Measurements from ENCODE around the gene REEP6.
"Not testable (repeated sequence)": the region's sequence is repeated elsewhere in the genome, so short reads cannot be mapped to it uniquely, and the experiment has no call there.

The REEP6 gene

DNA sequence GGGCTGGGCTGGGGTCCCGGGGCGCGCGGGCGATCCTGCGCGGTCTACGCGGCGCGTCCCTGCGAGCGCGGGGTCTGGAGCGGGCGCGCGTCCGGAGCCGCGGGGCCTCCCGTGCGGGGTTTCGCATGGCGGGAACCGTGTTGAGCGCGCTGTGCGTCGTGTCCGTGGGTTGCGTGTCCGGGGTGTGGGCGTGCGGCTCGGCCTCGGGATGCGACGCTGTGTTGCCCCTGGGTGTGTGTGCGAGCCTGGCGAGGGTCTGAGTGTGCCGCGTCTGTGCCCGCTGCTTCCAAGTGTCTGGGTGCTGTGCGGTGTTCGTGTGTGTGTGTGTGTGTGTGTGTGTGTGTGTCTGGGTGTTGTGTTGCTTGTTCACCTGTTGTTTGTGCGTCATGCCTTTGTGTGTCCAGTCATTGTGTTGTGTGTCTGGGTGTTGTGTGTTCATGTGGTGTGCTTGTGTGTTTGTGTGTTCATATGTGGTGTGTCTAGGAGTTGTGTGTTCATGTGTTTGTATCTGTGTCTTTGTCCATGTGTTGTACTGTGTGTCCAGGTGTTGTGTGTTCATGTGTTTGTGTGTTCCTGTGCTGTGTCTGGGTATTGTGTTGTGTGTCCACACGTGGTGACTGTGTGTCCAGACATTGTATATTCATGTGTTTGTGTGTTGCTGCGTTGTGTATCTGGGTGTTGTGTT is 33.4 kb downstream of the REEP6 start:
- ATAC-seq (no peak), DNase-seq (no peak)
- Mint-ChIP-seq H3K4me3 (no peak overlapping the region), H3K27ac (no peak overlapping the region), H3K27me3 (peaks cover 33% of the 10 kb centered on the region), H3K4me1 (peaks cover 4% of the 10 kb centered on the region), H3K36me3 (ENCODE audit: low read depth) (no peaks in the 10 kb centered on the region), H3K9me3 (no peaks in the 10 kb centered on the region)

- H3K4me1 Mint-ChIP-seq: peaks cover 4% of the 10 kb centered on the region
- no peak for DNase-seq
- H3K36me3 Mint-ChIP-seq (ENCODE audit: low read depth): no peaks in the 10 kb centered on the region
- no peak overlapping the region for H3K4me3 Mint-ChIP-seq
- peaks cover 33% of the 10 kb centered on the region for H3K27me3 Mint-ChIP-seq
- H3K9me3 Mint-ChIP-seq: no peaks in the 10 kb centered on the region
- no peak overlapping the region for H3K27ac Mint-ChIP-seq
- ATAC-seq: no peak
Measured at GRCh38 chr19:1524972-1525325, 34.0 kb downstream of the REEP6 start.

- Mint-ChIP-seq H3K4me1 (peaks cover 4% of the 10 kb centered on the region), H3K4me3 (no peak overlapping the region), H3K9me3 (no peaks in the 10 kb centered on the region), H3K36me3 (ENCODE audit: low read depth) (no peaks in the 10 kb centered on the region), H3K27ac (no peak overlapping the region), H3K27me3 (peaks cover 33% of the 10 kb centered on the region)
- ATAC-seq (no peak), DNase-seq (no peak)
Measured at GRCh38 chr19:1525343-1525742, 34.4 kb downstream of the REEP6 start.

- ATAC-seq (no peak), DNase-seq (no peak)
- H3K4me3 Mint-ChIP-seq: no peak overlapping the region
- H3K9me3 Mint-ChIP-seq: no peaks in the 10 kb centered on the region
- no peaks in the 10 kb centered on the region for H3K36me3 Mint-ChIP-seq (ENCODE audit: low read depth)
- H3K27ac Mint-ChIP-seq: no peak overlapping the region
- peaks cover 4% of the 10 kb centered on the region for H3K4me1 Mint-ChIP-seq
- H3K27me3 Mint-ChIP-seq: peaks cover 35% of the 10 kb centered on the region
Measured at GRCh38 chr19:1526066-1526778, 35.2 kb downstream of the REEP6 start.

GRCh38 chr19:1526979-1527649 is 36.1 kb downstream of the REEP6 start:
- peaks cover 4% of the 10 kb centered on the region for H3K4me1 Mint-ChIP-seq
- no peak for ATAC-seq
- H3K36me3 Mint-ChIP-seq (ENCODE audit: low read depth): no peaks in the 10 kb centered on the region
- peaks cover 37% of the 10 kb centered on the region for H3K27me3 Mint-ChIP-seq
- H3K9me3 Mint-ChIP-seq: no peaks in the 10 kb centered on the region
- no peak overlapping the region for H3K4me3 Mint-ChIP-seq
- no peak overlapping the region for H3K27ac Mint-ChIP-seq
- no peak for DNase-seq

DNA sequence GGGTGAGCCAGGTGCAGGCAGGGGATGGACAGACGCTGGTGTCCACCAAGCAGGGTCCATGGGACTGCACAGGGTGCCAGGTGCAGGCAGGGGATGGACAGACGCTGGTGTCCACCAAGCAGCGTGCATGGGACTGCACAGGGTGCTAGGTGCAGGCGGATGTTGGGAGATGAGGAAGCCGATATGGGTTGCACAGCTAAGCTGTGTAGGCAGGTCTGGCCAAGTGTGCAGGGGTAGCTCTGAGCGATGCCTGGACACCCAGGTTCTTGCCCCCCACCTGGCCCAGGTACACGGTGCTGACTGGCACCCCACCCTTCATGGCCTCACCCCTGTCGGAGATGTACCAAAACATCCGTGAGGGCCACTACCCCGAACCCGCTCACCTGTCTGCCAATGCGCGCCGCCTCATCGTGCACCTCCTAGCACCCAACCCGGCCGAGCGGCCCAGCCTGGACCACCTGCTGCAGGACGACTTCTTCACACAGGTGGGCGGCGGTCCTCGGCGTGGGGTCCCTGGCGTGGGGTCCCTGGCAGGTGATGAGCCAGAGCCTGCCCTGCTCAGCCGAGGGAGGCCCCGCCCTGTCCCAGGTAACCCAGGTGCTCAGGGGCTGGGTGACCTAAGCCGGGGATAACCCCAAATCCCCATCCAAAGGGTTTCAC is 36.8 kb downstream of the REEP6 start:
- DNase-seq (no peak), ATAC-seq (no peak)
- Mint-ChIP-seq H3K9me3 (no peaks in the 10 kb centered on the region), H3K36me3 (ENCODE audit: low read depth) (no peaks in the 10 kb centered on the region), H3K4me1 (peaks cover 4% of the 10 kb centered on the region), H3K27me3 (peaks cover 37% of the 10 kb centered on the region), H3K4me3 (no peak overlapping the region), H3K27ac (no peak overlapping the region)

DNA sequence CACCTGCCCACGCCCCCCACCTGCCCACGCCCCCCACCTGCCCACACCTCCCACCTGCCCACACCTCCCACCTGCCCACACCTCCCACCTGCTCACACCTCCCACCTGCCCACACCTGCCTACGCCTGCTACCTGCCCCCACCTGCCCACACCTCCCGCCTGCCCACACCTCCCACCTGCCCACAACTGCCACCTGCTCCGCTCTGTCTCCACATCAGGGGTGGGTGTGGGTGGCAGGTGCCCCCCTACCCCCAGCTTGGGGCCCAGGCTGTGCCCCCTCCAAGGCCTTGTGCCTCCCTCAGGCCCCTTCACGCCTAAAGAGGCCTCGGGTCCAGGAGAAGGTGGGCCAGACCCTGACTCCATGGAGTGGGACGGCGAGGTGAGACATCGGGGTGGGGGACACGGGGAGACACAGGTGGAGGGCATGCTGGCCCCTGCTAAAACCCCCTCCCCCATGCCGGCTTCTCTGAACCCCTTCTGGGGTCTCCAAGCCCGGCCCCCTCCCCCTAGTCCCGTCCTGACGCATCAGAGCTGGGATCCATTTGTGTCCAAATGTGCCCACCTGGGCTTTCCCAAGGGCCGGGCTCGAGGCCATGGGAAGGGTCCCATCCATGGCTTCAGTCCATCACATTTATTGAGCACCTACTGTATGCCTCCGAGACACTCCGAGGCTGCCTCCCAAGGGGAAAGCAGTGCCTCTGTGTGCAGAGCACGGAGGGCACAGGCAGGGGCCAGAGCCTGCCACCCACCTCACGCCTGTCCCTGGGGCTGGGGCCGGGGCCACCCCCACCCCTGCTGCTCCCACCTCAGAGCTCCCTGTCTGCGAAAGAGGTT is 37.8 kb downstream of the REEP6 start:
- Mint-ChIP-seq H3K27ac (no peak overlapping the region), H3K9me3 (no peaks in the 10 kb centered on the region), H3K4me1 (peaks cover 4% of the 10 kb centered on the region), H3K36me3 (ENCODE audit: low read depth) (no peaks in the 10 kb centered on the region), H3K27me3 (peaks cover 34% of the 10 kb centered on the region), H3K4me3 (no peak overlapping the region)
- DNase-seq (no peak), ATAC-seq (no peak)

DNA sequence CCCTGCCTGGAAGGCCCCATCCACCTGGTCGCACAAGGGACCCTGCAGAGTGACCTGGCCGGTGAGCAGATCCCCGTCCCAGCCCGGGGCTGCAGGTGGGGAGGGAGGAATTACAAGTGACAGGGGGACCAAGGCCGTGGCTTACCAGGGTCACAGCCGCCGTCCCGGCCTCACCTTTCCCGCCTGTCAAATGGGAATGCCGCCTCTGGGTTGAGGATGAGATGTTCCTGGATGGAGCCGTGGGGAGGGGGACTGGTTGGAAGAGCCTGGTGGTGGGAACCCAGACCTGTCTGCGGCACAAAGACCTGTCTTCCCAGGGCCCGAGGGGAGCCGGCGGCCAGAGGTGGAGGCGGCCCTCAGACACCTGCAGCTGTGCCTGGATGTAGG is 38.4 kb downstream of the REEP6 start:
- Mint-ChIP-seq H3K27ac (no peak overlapping the region), H3K4me3 (no peak overlapping the region), H3K4me1 (peaks cover 3% of the 10 kb centered on the region), H3K9me3 (no peaks in the 10 kb centered on the region), H3K27me3 (peaks cover 32% of the 10 kb centered on the region), H3K36me3 (ENCODE audit: low read depth) (no peaks in the 10 kb centered on the region)
- ATAC-seq (no peak), DNase-seq (no peak)

GRCh38 chr19:1530856-1531255 is 39.9 kb downstream of the REEP6 start:
- not testable (repeated sequence) for H3K4me1 Mint-ChIP-seq

GRCh38 chr19:1531587-1531986 is 40.6 kb downstream of the REEP6 start:
- Mint-ChIP-seq H3K36me3 (ENCODE audit: low read depth) (no peaks in the 10 kb centered on the region), H3K27ac (no peak overlapping the region), H3K4me3 (no peak overlapping the region), H3K4me1 (no peaks in the 10 kb centered on the region), H3K9me3 (no peaks in the 10 kb centered on the region), H3K27me3 (peaks cover 26% of the 10 kb centered on the region)
- no peak for DNase-seq
- no peak for ATAC-seq

More at GRCh38 chr19:1530856-1531255, 39.9 kb downstream of the REEP6 start:
- not testable (repeated sequence) for H3K36me3 Mint-ChIP-seq (ENCODE audit: low read depth); ATAC-seq; H3K9me3 Mint-ChIP-seq; H3K27ac Mint-ChIP-seq; H3K4me3 Mint-ChIP-seq; DNase-seq
- peaks cover 32% of the 10 kb centered on the region for H3K27me3 Mint-ChIP-seq

- Mint-ChIP-seq H3K4me1 (no peaks in the 10 kb centered on the region), H3K36me3 (ENCODE audit: low read depth) (no peaks in the 10 kb centered on the region), H3K4me3 (no peak overlapping the region), H3K27ac (no peak overlapping the region), H3K9me3 (no peaks in the 10 kb centered on the region), H3K27me3 (peaks cover 25% of the 10 kb centered on the region)
- no peak for ATAC-seq
- DNase-seq: no peak
Measured at GRCh38 chr19:1532003-1532402, 41.0 kb downstream of the REEP6 start.

DNA sequence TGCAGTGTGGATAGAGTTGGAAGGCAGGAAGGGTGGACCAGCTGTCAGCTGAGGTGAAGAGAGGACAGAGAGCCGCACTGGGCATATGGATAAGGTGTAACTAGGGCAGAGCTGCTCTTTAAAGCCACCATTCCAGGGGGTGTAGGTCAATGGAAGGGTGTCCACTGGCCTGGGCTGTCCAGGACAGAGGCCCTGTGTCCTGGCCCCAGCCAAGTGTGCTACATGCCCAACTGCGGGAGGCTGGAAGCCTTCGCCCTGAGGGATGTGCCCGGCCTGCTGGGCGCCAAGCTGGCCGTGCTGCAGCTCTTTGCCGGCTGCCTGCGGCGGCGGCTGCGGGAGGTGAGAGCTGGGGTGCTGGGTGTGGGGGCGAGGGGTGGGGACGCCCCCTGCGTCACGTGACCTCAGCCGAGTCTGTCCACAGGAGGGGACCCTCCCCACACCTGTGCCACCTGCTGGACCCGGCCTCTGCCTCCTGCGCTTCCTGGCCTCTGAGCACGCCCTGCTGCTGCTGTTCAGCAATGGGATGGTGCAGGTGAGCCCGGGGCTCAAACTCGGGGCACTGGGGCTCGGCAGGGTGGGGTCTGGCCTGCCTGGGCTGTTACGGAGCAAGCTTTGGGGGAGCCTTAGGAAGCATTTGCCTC is 42.6 kb downstream of the REEP6 start:
- ATAC-seq (no peak), DNase-seq (no peak)
- no peaks in the 10 kb centered on the region for H3K36me3 Mint-ChIP-seq (ENCODE audit: low read depth)
- H3K27ac Mint-ChIP-seq: no peak overlapping the region
- H3K4me3 Mint-ChIP-seq: no peak overlapping the region
- H3K4me1 Mint-ChIP-seq: no peaks in the 10 kb centered on the region
- no peaks in the 10 kb centered on the region for H3K9me3 Mint-ChIP-seq
- H3K27me3 Mint-ChIP-seq: peaks cover 23% of the 10 kb centered on the region

DNA sequence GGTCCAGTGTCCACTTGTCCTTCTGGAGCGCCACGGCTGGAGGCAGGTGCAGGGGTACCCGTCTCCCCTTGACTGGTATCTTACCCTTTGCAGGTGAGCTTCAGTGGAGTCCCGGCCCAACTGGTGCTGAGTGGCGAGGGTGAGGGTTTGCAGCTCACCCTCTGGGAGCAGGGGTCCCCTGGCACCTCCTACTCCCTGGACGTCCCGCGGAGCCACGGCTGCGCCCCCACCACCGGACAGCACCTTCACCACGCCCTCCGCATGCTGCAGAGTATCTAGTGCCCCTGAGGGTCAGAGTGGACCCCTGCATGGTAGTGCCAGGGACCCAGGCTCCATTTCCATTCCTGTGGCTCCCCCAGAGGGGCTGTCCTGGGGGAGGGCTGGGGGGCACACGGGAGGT is 44.0 kb downstream of the REEP6 start:
- no peak overlapping the region for H3K4me3 Mint-ChIP-seq
- no peaks in the 10 kb centered on the region for H3K9me3 Mint-ChIP-seq
- DNase-seq (no peak), ATAC-seq (no peak)
- H3K27me3 Mint-ChIP-seq: peaks cover 27% of the 10 kb centered on the region
- H3K27ac Mint-ChIP-seq: no peak overlapping the region
- no peaks in the 10 kb centered on the region for H3K36me3 Mint-ChIP-seq (ENCODE audit: low read depth)
- no peaks in the 10 kb centered on the region for H3K4me1 Mint-ChIP-seq

GRCh38 chr19:1535699-1536098 is 44.7 kb downstream of the REEP6 start:
- H3K27ac Mint-ChIP-seq; H3K9me3 Mint-ChIP-seq; H3K4me3 Mint-ChIP-seq; H3K4me1 Mint-ChIP-seq; DNase-seq; H3K36me3 Mint-ChIP-seq (ENCODE audit: low read depth); ATAC-seq: not testable (repeated sequence)
- peaks cover 34% of the 10 kb centered on the region for H3K27me3 Mint-ChIP-seq
